ENCODE measurements around the gene LMOD2. TPM values are rescaled to one million over a fixed set of nuclear protein-coding genes. Genes with fewer than 3 reads are reported as not detected.

Gene LMOD2
- total and polyA plus RNA-seq, 11 donors = 202 to 1,479 (median 751) TPM

- Histone ChIP-seq H3K27ac (no peak overlapping the region), H3K4me1 (peaks cover 0 to 46% (median 33%) of the 10 kb centered on the region in 12 donors), H3K4me3 (no peak overlapping the region), H3K9me3 (no peaks in the 10 kb centered on the region), H3K36me3 (peaks cover 0 to 35% (median 32%) of the 10 kb centered on the region in 9 donors), H3K27me3 (no peaks in the 10 kb centered on the region)
- intact Hi-C loops (cut with DNase I) = loop anchor here in 3 of 10 donors (5.0 kb wide), 1 partner anchor 37 kb away; the partner anchor contains the start of gene WASL (in 3 of the 3)
- ATAC-seq = no peak
- TF ChIP-seq POLR2A (IDR thresholded peaks at IDR 0.05) (no peak), CTCF (IDR thresholded peaks at IDR 0.05) (no peak)
- DNase-seq = no peak
- 65 to 77% (median 69%) methylated on average over 2 of the region's 2 CpGs for WGBS, 4 donors
Measured at GRCh38 chr7:123710683-123711082, 55.0 kb downstream of the LMOD2 start.

- ATAC-seq (no peak), DNase-seq (no peak)
- no peak for TF ChIP-seq POLR2A (IDR thresholded peaks at IDR 0.05)
- TF ChIP-seq CTCF (IDR thresholded peaks at IDR 0.05) = no peak
- H3K27me3 ChIP-seq = no peaks in the 10 kb centered on the region
- H3K9me3 ChIP-seq = no peaks in the 10 kb centered on the region
- H3K36me3 ChIP-seq = peaks cover 0 to 23% (median 22%) of the 10 kb centered on the region in 9 donors
- peaks cover 0 to 48% (median 34%) of the 10 kb centered on the region in 12 donors for H3K4me1 ChIP-seq
- no peak overlapping the region for H3K4me3 ChIP-seq
- H3K27ac ChIP-seq = no peak overlapping the region
- intact Hi-C loops (cut with DNase I) = loop anchor here in 3 of 10 donors (5.0 kb wide), 1 partner anchor 35 kb away; the partner anchor contains the start of gene WASL (in 3 of the 3)
Measured at GRCh38 chr7:123711832-123712293, 56.2 kb downstream of the LMOD2 start.

- H3K9me3 ChIP-seq = no peaks in the 10 kb centered on the region
- no peak overlapping the region for H3K27ac ChIP-seq
- TF ChIP-seq POLR2A (IDR thresholded peaks at IDR 0.05) (no peak), CTCF (IDR thresholded peaks at IDR 0.05) (no peak)
- DNase-seq (no peak), ATAC-seq (no peak)
- H3K4me1 ChIP-seq = peaks cover 0 to 56% (median 34%) of the 10 kb centered on the region in 12 donors
- 38 to 67% (median 45%) methylated on average over 1 of the region's 1 CpG for WGBS, 4 donors
- no peaks in the 10 kb centered on the region for H3K27me3 ChIP-seq
- peaks cover 0 to 15% (median 14%) of the 10 kb centered on the region in 9 donors for H3K36me3 ChIP-seq
- H3K4me3 ChIP-seq = no peak overlapping the region
- intact Hi-C loops (cut with DNase I) = loop anchor here in 3 of 10 donors (5.0 kb wide), 1 partner anchor 35 kb away; the partner anchor contains the start of gene WASL (in 3 of the 3)
Measured at GRCh38 chr7:123712619-123713018, 57.0 kb downstream of the LMOD2 start.

Other genes starting within 250 kb of the LMOD2 start
- gene IQUB, start 121.3 kb upstream of the LMOD2 start, total RNA-seq = 1 to 10 TPM in 1 of 9 donors, under 1 TPM in 8; 0.24 to 1.3 (median 0.63) TPM
- under 1 TPM in 1 of 2 donors, not detected in 1; 0.19 TPM for gene IQUB, start 121.3 kb upstream of the LMOD2 start, polyA plus RNA-seq
- gene NDUFA5, start 98.0 kb upstream of the LMOD2 start, total RNA-seq = 100 to 1,000 TPM; 109 to 332 (median 245) TPM
- gene NDUFA5, start 98.0 kb upstream of the LMOD2 start, polyA plus RNA-seq = 100 to 1,000 TPM; 144 to 415 TPM
- gene ASB15, start 54.0 kb upstream of the LMOD2 start, total RNA-seq = 10 to 100 TPM; 25.4 to 77.1 (median 45.9) TPM
- 10 to 100 TPM in 1 of 2 donors, 1 to 10 TPM in 1; 2.2 to 20.9 TPM for gene ASB15, start 54.0 kb upstream of the LMOD2 start, polyA plus RNA-seq
- gene WASL, start 93.1 kb downstream of the LMOD2 start, total RNA-seq = 10 to 100 TPM; 20.1 to 30.3 (median 26.4) TPM
- gene WASL, start 93.1 kb downstream of the LMOD2 start, polyA plus RNA-seq = 10 to 100 TPM; 11.2 to 23.3 TPM
- gene HYAL4, start 189.3 kb downstream of the LMOD2 start, total RNA-seq = under 1 TPM in 4 of 9 donors, not detected in 5; 0.10 to 0.43 (median 0.29) TPM
- not detected for gene HYAL4, start 189.3 kb downstream of the LMOD2 start, polyA plus RNA-seq

Measured in heart left ventricle (tissue), 16 donors.